ENCODE results near the gene FOXF2.
"Not testable (repeated sequence)": the region's sequence is repeated elsewhere in the genome, so short reads cannot be mapped to it uniquely, and the experiment has no call there.

Gene FOXF2

GRCh38 chr6:1389369-1390132 is at the start of gene FOXF2:
Gene FOXF2, plus strand, starts transcription at chr6:1389576. Its CDS starts 372 bp downstream, at chr6:1389948.
- no peak for DNase-seq (ENCODE audit: low read depth)

GRCh38 chr6:1346101-1346500 is 43.3 kb upstream of the FOXF2 start:
- DNase-seq (ENCODE audit: low read depth), result no peak

- DNase-seq (ENCODE audit: low read depth), result no peak
Measured at GRCh38 chr6:1346558-1347091, 42.8 kb upstream of the FOXF2 start.

GRCh38 chr6:1347161-1347560 is 42.2 kb upstream of the FOXF2 start:
- DNase-seq (ENCODE audit: low read depth), result no peak

GRCh38 chr6:1348675-1349074 is 40.7 kb upstream of the FOXF2 start:
- no peak for DNase-seq (ENCODE audit: low read depth)

GRCh38 chr6:1349655-1350054 is 39.7 kb upstream of the FOXF2 start:
- no peak for DNase-seq (ENCODE audit: low read depth)

GRCh38 chr6:1351381-1352008 is 37.9 kb upstream of the FOXF2 start:
- DNase-seq (ENCODE audit: low read depth), result no peak

- not testable (repeated sequence) for DNase-seq (ENCODE audit: low read depth)
Measured at GRCh38 chr6:1355068-1355467, 34.3 kb upstream of the FOXF2 start.

GRCh38 chr6:1361717-1362116 is 27.7 kb upstream of the FOXF2 start:
- DNase-seq (ENCODE audit: low read depth), result not testable (repeated sequence)

GRCh38 chr6:1362643-1363042 is 26.7 kb upstream of the FOXF2 start:
- DNase-seq (ENCODE audit: low read depth), result no peak

- no peak for DNase-seq (ENCODE audit: low read depth)
Measured at GRCh38 chr6:1363298-1363697, 26.1 kb upstream of the FOXF2 start.

- no peak for DNase-seq (ENCODE audit: low read depth)
Measured at GRCh38 chr6:1363729-1364572, 25.4 kb upstream of the FOXF2 start.

GRCh38 chr6:1364791-1365190 is 24.6 kb upstream of the FOXF2 start:
- DNase-seq (ENCODE audit: low read depth), result no peak

- no peak for DNase-seq (ENCODE audit: low read depth)
Measured at GRCh38 chr6:1365686-1366085, 23.7 kb upstream of the FOXF2 start.

GRCh38 chr6:1367771-1368170 is 21.6 kb upstream of the FOXF2 start:
- DNase-seq (ENCODE audit: low read depth), result no peak

- no peak for DNase-seq (ENCODE audit: low read depth)
Measured at GRCh38 chr6:1368940-1369339, 20.4 kb upstream of the FOXF2 start.

GRCh38 chr6:1369695-1370094 is 19.7 kb upstream of the FOXF2 start:
- DNase-seq (ENCODE audit: low read depth), result not testable (repeated sequence)

GRCh38 chr6:1371933-1372332 is 17.4 kb upstream of the FOXF2 start:
- no peak for DNase-seq (ENCODE audit: low read depth)

- no peak for DNase-seq (ENCODE audit: low read depth)
Measured at GRCh38 chr6:1372690-1373089, 16.7 kb upstream of the FOXF2 start.

GRCh38 chr6:1376653-1377052 is 12.7 kb upstream of the FOXF2 start:
- no peak for DNase-seq (ENCODE audit: low read depth)

- DNase-seq (ENCODE audit: low read depth), result no peak
Measured at GRCh38 chr6:1377526-1377925, 11.8 kb upstream of the FOXF2 start.
